Ovary (tissue), 9 donors: Measurements from ENCODE around the gene FRMD4A. TPM values are rescaled to one million over a fixed set of nuclear protein-coding genes. Genes with fewer than 3 reads are reported as not detected.

Experiments used
- DNase-seq, 5 donors: peaks; one replicate each; pipeline ENCODE4 v3.0.0-alpha.2; 2019 to 2020
- H3K27ac ChIP-seq, 2 donors: fragments of 200-600 bp; one replicate each; pipeline versions ENCODE4 v1.5.1 to v1.8.0; 2019 to 2022
- H3K27me3 ChIP-seq: fragments of 200-600 bp; one replicate; pipeline ENCODE4 v1.8.0; 2022
- H3K36me3 ChIP-seq: fragments of 200-600 bp; sonication (generic); one replicate; pipeline ENCODE4 v1.5.1; 2019
- H3K4me1 ChIP-seq: one replicate; pipeline ENCODE4 v1.8.1; 2013; ENCODE audit warnings: mild to moderate bottlenecking, moderate library complexity; ENCODE audit not compliant: insufficient read depth
- H3K4me3 ChIP-seq: fragments of 200-600 bp; sonication (generic); one replicate; pipeline ENCODE4 v1.5.1; 2017
- H3K9me3 ChIP-seq, 2 donors: fragments of 200-600 bp in 1 of 2; sonication (generic) in 1 of 2; one replicate each; pipeline versions ENCODE4 v1.5.1 to v1.8.1; 2013 to 2019; ENCODE audit warnings: mild to moderate bottlenecking in 1 of 2, moderate library complexity in 1 of 2
- EP300 ChIP-seq: sonication (generic); formaldehyde crosslinking; IDR thresholded peaks from one replicate; pipeline ENCODE4 v1.6.1; 2017; ENCODE audit warnings: antibody characterized with exemption
- POLR2A ChIP-seq: fragments of 450-650 bp; IDR thresholded peaks from one replicate; pipeline ENCODE4 v1.6.1; 2017; ENCODE audit warnings: antibody characterized with exemption, mild to moderate bottlenecking, moderate library complexity
- WGBS, 3 donors: extraction: QIAGEN DNeasy Blood & Tissue Kit in 1 of 3; methylation state at CpG; one replicate each; pipeline versions ENCODE4 v1.1.5 to v1.1.7; 2013 to 2017; 5-methylcytosine and 5-hydroxymethylcytosine counted together
- intact Hi-C, 4 donors: fragments of 100-400 bp; cut with DNase I; formaldehyde crosslinking; loops; one replicate each; pipeline versions ENCODE4 v1.11.0 to v1.15.1; 2022 to 2023
- polyA plus RNA-seq, 2 donors: library from polyadenylated mRNA; stranded (reverse); fragments of 200-250 nt in 1 of 2; fragments of 350-450 nt in 1 of 2; fragmentation: Illumina TruSeq in 1 of 2; extraction: RNeasy Lipid Tissue Mini Kit (QIAGEN cat#74804) in 1 of 2; gene quantifications; one replicate each; pipeline ENCODE4 v1.2.3, GENCODE V29; 2013 to 2014
- total RNA-seq, 7 donors: library from RNA; depleted of rRNA in 2 of 7; stranded (reverse); fragments of >200 nt in 2 of 7; fragmentation: NEBNext Ultra II Directional in 3 of 7; extraction: Animal tissue kit (Norgen Biotek cat#: 25700) in 3 of 7; gene quantifications; one replicate each; pipeline versions ENCODE4 v1.1.0 to v1.2.4, GENCODE V29; 2016 to 2023
- TF ChIP-seq, protein P1 (sequence below), 3 donors: fragments of 450-650 bp in 2 of 3; fragments of 200-600 bp in 1 of 3; IDR thresholded peaks; one replicate each; pipeline versions ENCODE4 v1.5.1 to v1.8.0; 2016 to 2022; ENCODE audit warnings: antibody characterized with exemption in 3 of 3, mild to moderate bottlenecking in 1 of 3
- donor health status: DM: no; HTN: no; CAD: no; lungs with moderate emphysema.
- donor health status: DM: no; HTN: no; CAD: no.
- donor health status: Bipolar disorder and iron deficiency.
- donor health status: DM: yes; HTN: yes; CAD: no.
- donor health status: DM: no; HTN: no; CAD: no.
- donor health status: DM: yes; HTN: yes; CAD: no.

The FRMD4A gene
- total and polyA plus RNA-seq, 9 donors = 5.5 to 24.7 (median 11.3) TPM

DNA sequence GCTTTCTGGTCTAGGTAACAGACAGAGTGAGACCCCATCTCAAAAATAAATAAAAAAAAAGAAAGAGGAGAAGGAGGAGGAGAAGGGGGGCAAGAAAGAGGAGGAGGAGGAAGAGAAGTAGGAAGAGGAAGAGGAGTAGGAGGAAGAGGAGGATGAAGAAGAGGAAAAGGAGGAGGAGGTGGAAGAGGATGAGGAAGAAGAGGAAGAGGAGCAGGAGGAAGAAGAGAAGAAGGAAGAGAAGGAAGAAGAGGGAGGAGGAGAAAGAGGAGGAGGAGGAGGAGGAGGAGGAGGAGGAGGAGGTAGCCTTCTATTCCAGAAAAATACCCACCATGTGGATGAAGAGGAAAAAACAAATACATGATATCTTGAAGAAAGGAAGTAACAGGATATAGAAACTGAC lies 172.1 kb downstream of the FRMD4A start:
- H3K27me3 ChIP-seq = no peaks in the 10 kb centered on the region
- no peak overlapping the region for H3K27ac ChIP-seq
- intact Hi-C loops = no loop called here
- H3K9me3 ChIP-seq = peaks cover 0 to 6% of the 10 kb centered on the region in 2 donors
- DNase-seq = no peak
- H3K4me1 ChIP-seq = no peaks in the 10 kb centered on the region
- H3K36me3 ChIP-seq = no peaks in the 10 kb centered on the region
- TF ChIP-seq POLR2A = no peak
- TF ChIP-seq, protein P1, sequence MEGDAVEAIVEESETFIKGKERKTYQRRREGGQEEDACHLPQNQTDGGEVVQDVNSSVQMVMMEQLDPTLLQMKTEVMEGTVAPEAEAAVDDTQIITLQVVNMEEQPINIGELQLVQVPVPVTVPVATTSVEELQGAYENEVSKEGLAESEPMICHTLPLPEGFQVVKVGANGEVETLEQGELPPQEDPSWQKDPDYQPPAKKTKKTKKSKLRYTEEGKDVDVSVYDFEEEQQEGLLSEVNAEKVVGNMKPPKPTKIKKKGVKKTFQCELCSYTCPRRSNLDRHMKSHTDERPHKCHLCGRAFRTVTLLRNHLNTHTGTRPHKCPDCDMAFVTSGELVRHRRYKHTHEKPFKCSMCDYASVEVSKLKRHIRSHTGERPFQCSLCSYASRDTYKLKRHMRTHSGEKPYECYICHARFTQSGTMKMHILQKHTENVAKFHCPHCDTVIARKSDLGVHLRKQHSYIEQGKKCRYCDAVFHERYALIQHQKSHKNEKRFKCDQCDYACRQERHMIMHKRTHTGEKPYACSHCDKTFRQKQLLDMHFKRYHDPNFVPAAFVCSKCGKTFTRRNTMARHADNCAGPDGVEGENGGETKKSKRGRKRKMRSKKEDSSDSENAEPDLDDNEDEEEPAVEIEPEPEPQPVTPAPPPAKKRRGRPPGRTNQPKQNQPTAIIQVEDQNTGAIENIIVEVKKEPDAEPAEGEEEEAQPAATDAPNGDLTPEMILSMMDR (IDR thresholded peaks at IDR 0.05) = no peak
- TF ChIP-seq EP300 = no peak
- H3K4me3 ChIP-seq = no peak overlapping the region

DNA sequence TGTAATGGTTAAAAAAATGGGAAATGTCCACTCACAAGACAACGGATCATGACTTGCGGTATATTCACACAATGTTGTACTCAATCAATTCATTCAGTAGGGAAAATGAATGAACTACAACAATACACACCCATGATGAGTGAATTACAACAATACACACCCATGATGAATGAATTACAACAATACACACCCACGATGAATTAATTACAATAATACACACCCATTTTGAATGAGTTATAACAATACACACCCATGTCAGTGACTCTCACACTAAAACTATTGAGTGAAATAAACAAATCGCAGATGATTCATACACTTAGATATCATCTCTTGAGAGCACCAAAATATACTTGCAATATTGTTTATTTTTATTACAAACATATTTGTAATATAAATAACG lies 174.6 kb downstream of the FRMD4A start:
- Histone ChIP-seq H3K4me3 (no peak overlapping the region), H3K27ac (no peak overlapping the region), H3K27me3 (no peaks in the 10 kb centered on the region), H3K9me3 (peaks cover 0 to 6% of the 10 kb centered on the region in 2 donors), H3K4me1 (no peaks in the 10 kb centered on the region), H3K36me3 (no peaks in the 10 kb centered on the region)
- DNase-seq = no peak
- intact Hi-C loops = no loop called here
- TF ChIP-seq POLR2A = no peak
- no peak for TF ChIP-seq EP300
- TF ChIP-seq, protein P1 (IDR thresholded peaks at IDR 0.05) = no peak
- WGBS, 3 donors = 93 to 96% (median 95%) methylated on average over 5 of the region's 5 CpGs

GRCh38 chr10:14153570-14154055 lies 177.1 kb downstream of the FRMD4A start:
- WGBS, 3 donors = 62 to 65% (median 65%) methylated on average over 17 of the region's 17 CpGs
- no peak for DNase-seq
- Histone ChIP-seq H3K27me3 (no peaks in the 10 kb centered on the region), H3K4me3 (no peak overlapping the region), H3K36me3 (no peaks in the 10 kb centered on the region), H3K4me1 (no peaks in the 10 kb centered on the region), H3K27ac (no peak overlapping the region), H3K9me3 (peaks cover 0 to 6% of the 10 kb centered on the region in 2 donors)
- no peak for TF ChIP-seq EP300
- TF ChIP-seq POLR2A = no peak
- TF ChIP-seq, protein P1 (IDR thresholded peaks at IDR 0.05) = no peak
- intact Hi-C loops = no loop called here

DNA sequence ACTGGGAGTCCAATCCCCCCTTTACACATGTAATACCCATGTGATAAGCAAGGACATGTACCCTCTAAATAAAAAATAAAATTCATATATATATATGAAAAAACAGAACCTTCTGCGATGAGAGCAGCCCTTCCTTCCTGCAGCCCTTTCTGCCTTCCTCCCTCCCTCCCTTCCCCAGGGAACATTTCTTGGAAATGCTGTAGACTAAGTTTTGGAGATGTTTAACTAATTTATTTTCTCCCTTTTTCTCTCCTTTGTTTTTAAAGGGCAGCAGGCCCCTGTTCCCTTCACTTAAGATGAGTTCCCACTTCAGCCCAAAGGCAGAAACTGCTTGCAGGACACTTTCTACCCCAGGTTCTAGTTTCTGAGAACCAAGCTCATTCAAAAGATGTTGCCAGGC lies 179.2 kb downstream of the FRMD4A start:
- H3K27me3 ChIP-seq = no peaks in the 10 kb centered on the region
- no peaks in the 10 kb centered on the region for H3K36me3 ChIP-seq
- intact Hi-C loops = no loop called here
- no peaks in the 10 kb centered on the region for H3K4me1 ChIP-seq
- H3K27ac ChIP-seq = no peak overlapping the region
- no peak for DNase-seq
- H3K4me3 ChIP-seq = no peak overlapping the region
- H3K9me3 ChIP-seq = peaks cover 0 to 6% of the 10 kb centered on the region in 2 donors
- 63 to 73% (median 71%) methylated on average over 1 of the region's 1 CpG for WGBS, 3 donors
- TF ChIP-seq EP300 = no peak
- TF ChIP-seq POLR2A = no peak
- TF ChIP-seq, protein P1 (IDR thresholded peaks at IDR 0.05) = no peak
